OCI-LY3 (cell line): ENCODE data around the gene SLC25A29.

Experiments
- CTCF ChIP-seq: fragments of 200-600, 300-600 bp; sonication (generic); IDR thresholded peaks from 2 replicates; pipeline ENCODE4 v1.5.1; 2014; ENCODE audit warnings: antibody characterized with exemption, low read length, low read depth
- EZH2phosphoT487 ChIP-seq: fragments of 200-600 bp; shearing (Covaris generic); IDR thresholded peaks from 2 replicates; pipeline ENCODE4 v1.6.1; 2018; ENCODE audit warnings: antibody characterized with exemption, mixed run types, low read depth

- TF ChIP-seq CTCF (no peak), EZH2phosphoT487 (no peak)
These were observed 39.5 kb upstream of the SLC25A29 start for GRCh38 chr14:100345711-100346110.
